Liver (tissue), 3 donors: ENCODE results near the gene FAAP100.

Experiments used
- GABPA ChIP-seq, 2 donors: IDR thresholded peaks in 1 of 2; conservative IDR thresholded peaks in 1 of 2; 2 replicates each; pipeline ENCODE4 v1.6.1; 2016; ENCODE audit warnings: antibody characterized with exemption in 2 of 2, mild to moderate bottlenecking in 1 of 2, moderate library complexity in 1 of 2
- RAD21 ChIP-seq, 2 donors: IDR thresholded peaks; 2 replicates each; pipeline ENCODE4 v1.6.1; 2016; ENCODE audit warnings: antibody characterized with exemption in 2 of 2, mild to moderate bottlenecking in 2 of 2
- SP1 ChIP-seq: IDR thresholded peaks from 2 replicates; pipeline ENCODE4 v1.6.1; 2018; ENCODE audit warnings: antibody characterized with exemption, mild to moderate bottlenecking
- TF ChIP-seq, protein P1 (sequence below): fragments of 150-350 bp; IDR thresholded peaks from 2 replicates; pipeline ENCODE4 v1.5.1; 2017; ENCODE audit warnings: improper control_type of control experiment, low read depth, low read length; ENCODE audit not compliant: missing input control
- TF ChIP-seq, protein P2 (sequence below): IDR thresholded peaks from 2 replicates; pipeline ENCODE4 v1.6.1; 2016; ENCODE audit warnings: antibody characterized with exemption
- TF ChIP-seq, protein P3 (sequence below): IDR thresholded peaks from 2 replicates; pipeline ENCODE4 v1.6.1; 2016; ENCODE audit warnings: antibody characterized with exemption
- donor health status: healthy.
- donor health status: healthy.

DNA sequence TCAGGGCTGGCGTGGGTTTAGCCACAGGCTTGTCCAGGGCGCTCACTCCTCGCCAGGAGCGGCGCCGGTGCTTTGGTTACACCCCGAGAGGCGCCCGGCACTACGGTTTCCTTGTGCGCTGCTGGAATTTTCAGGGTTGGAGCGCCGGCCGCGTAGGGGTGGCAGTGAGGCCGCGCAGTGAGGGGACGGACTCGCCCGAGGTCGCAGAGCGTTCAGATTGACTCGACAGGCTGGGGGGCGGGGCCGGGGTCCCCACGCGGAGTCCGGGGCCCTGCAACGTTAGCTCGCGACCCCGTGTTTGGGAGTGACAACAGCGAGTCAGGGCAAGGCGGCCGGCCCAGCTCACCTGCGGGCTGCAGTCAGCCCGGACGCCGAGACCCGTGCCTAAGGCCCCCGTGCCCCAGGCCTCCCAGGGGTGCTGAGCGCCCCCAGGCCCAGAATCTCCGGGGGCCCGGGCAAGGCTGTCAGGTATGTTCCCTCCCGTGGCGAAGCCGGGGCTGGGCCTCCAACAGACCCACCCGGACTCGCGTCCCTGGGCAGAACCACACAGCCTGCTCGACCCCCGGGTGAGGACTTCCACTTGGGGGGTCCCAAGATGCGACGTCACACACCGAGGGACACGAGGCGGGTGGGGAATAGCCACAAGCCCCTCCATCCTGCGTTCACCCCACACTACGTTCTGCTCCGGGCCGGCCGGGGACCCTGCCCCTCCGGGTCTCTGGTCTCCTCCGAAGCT is 38.2 kb downstream of the FAAP100 start:
- no peak for TF ChIP-seq GABPA (IDR thresholded peaks at IDR 0.05 in 1 of 2, conservative IDR thresholded peaks at IDR 0.05 in 1 of 2)
- TF ChIP-seq, protein P1, sequence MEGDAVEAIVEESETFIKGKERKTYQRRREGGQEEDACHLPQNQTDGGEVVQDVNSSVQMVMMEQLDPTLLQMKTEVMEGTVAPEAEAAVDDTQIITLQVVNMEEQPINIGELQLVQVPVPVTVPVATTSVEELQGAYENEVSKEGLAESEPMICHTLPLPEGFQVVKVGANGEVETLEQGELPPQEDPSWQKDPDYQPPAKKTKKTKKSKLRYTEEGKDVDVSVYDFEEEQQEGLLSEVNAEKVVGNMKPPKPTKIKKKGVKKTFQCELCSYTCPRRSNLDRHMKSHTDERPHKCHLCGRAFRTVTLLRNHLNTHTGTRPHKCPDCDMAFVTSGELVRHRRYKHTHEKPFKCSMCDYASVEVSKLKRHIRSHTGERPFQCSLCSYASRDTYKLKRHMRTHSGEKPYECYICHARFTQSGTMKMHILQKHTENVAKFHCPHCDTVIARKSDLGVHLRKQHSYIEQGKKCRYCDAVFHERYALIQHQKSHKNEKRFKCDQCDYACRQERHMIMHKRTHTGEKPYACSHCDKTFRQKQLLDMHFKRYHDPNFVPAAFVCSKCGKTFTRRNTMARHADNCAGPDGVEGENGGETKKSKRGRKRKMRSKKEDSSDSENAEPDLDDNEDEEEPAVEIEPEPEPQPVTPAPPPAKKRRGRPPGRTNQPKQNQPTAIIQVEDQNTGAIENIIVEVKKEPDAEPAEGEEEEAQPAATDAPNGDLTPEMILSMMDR, result no peak
- TF ChIP-seq, protein P2, sequence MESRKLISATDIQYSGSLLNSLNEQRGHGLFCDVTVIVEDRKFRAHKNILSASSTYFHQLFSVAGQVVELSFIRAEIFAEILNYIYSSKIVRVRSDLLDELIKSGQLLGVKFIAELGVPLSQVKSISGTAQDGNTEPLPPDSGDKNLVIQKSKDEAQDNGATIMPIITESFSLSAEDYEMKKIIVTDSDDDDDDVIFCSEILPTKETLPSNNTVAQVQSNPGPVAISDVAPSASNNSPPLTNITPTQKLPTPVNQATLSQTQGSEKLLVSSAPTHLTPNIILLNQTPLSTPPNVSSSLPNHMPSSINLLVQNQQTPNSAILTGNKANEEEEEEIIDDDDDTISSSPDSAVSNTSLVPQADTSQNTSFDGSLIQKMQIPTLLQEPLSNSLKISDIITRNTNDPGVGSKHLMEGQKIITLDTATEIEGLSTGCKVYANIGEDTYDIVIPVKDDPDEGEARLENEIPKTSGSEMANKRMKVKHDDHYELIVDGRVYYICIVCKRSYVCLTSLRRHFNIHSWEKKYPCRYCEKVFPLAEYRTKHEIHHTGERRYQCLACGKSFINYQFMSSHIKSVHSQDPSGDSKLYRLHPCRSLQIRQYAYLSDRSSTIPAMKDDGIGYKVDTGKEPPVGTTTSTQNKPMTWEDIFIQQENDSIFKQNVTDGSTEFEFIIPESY, result no peak
- peak; percentile 24 for TF ChIP-seq SP1
- TF ChIP-seq RAD21 (IDR thresholded peaks at IDR 0.05), result no peak
- TF ChIP-seq, protein P3, sequence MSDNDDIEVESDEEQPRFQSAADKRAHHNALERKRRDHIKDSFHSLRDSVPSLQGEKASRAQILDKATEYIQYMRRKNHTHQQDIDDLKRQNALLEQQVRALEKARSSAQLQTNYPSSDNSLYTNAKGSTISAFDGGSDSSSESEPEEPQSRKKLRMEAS, result no peak
